K562 (cell line): ENCODE results near the gene ZNRF1. TPM values are rescaled to one million over a fixed set of nuclear protein-coding genes. Genes with fewer than 3 reads are reported as not detected.

Experiments used
- ATAC-seq: fragments of 200-7000 bp; cut with Tn5 transposase; 3 replicates; pipeline ENCODE4 v1.9.1; 2020; ENCODE audit warnings: moderate library complexity
- BruUV-seq: library from RNA; stranded (reverse); fragments of 400-500 nt; replicated peaks from 2 replicates; lab custom pipeline; 2021; lab: Mats Ljungman, UMichigan
- CTCF ChIA-PET: fragments of 300-600 bp; formaldehyde crosslinking; extraction: SDS; loops from one replicate; lab custom pipeline; 2021; ENCODE audit warnings: low intra/inter-chr PET ratio; lab: Yijun Ruan, JAX
- POLR2A ChIA-PET: fragments of 300-600, 350-650 bp; sonication (Branson Sonifier 250); formaldehyde crosslinking; extraction: SDS; loops from one replicate; lab custom pipeline; 2021; ENCODE audit warnings: antibody characterized with exemption, inconsistent platforms; lab: Yijun Ruan, JAX
- DNase-seq, 4 experiments: peaks; one replicate each; pipeline versions ENCODE4 v3.0.0 to v3.0.0-alpha.2; 2011 to 2018; ENCODE audit warnings: low spot score in 3 of 4, mixed read lengths in 3 of 4; ENCODE audit errors: extremely low read depth in 1 of 4
- FAIRE-seq: peaks from 2 replicates; lab custom pipeline; 2011; peaks lifted over from hg19 to GRCh38; lab: Jason Lieb, UNC
- H2AFZ ChIP-seq: 2 replicates; pipeline ENCODE4 v1.6.0; 2011; ENCODE audit warnings: low read depth, low read length, control low read depth, inconsistent platforms
- H3K27ac ChIP-seq: fragments of 200-600 bp; 3 replicates; pipeline ENCODE4 v1.8.0; 2011; ENCODE audit warnings: low read depth, mild to moderate bottlenecking, control low read depth, inconsistent platforms, low read length, moderate library complexity, mixed read lengths; ENCODE audit errors: extremely low read depth
- H3K27me3 ChIP-seq, 2 experiments: fragments of 300-600 bp in 1 of 2; 2 replicates in 1 of 2; 3 replicates in 1 of 2; pipeline versions ENCODE4 v1.6.0 to v1.8.0; 2011; ENCODE audit warnings: inconsistent platforms in 2 of 2, low read length in 2 of 2, mild to moderate bottlenecking in 1 of 2, mixed read lengths in 1 of 2, moderate library complexity in 1 of 2; ENCODE audit not compliant: control insufficient read depth in 2 of 2, insufficient read depth in 2 of 2
- H3K36me3 ChIP-seq: fragments of 300-600 bp; 3 replicates; pipeline ENCODE4 v1.8.0; 2011; ENCODE audit warnings: mild to moderate bottlenecking, low read length, inconsistent platforms; ENCODE audit not compliant: control insufficient read depth, insufficient read depth
- H3K4me1 ChIP-seq, 2 experiments: fragments of 200-600 bp in 1 of 2; replicated peaks in 1 of 2; 2 replicates in 1 of 2; 3 replicates in 1 of 2; pipeline versions ENCODE4 v1.5.1 to v1.8.0; 2011; ENCODE audit warnings: inconsistent platforms in 2 of 2, low read length in 2 of 2, mild to moderate bottlenecking in 1 of 2, mixed read lengths in 1 of 2, moderate library complexity in 1 of 2; ENCODE audit not compliant: control insufficient read depth in 2 of 2, insufficient read depth in 2 of 2
- H3K4me2 ChIP-seq: 2 replicates; pipeline ENCODE4 v1.6.1; 2011; ENCODE audit warnings: low read length, control low read depth, inconsistent platforms, mixed read lengths; ENCODE audit not compliant: insufficient read depth
- H3K4me3 ChIP-seq: fragments of 200-600 bp; sonication (generic), shearing (Covaris generic); 2 replicates; pipeline ENCODE4 v1.5.1; 2016; ENCODE audit warnings: control low read depth, inconsistent platforms
- H3K79me2 ChIP-seq: fragments of 200-600 bp; 3 replicates; pipeline ENCODE4 v1.8.0; 2011; ENCODE audit warnings: low read length, inconsistent platforms; ENCODE audit not compliant: control insufficient read depth, insufficient read depth
- H3K9ac ChIP-seq, 2 experiments: 2 replicates each; pipeline versions ENCODE4 v1.6.0 to v1.6.1; 2011; ENCODE audit warnings: low read depth in 2 of 2, low read length in 2 of 2, control low read depth in 1 of 2, inconsistent platforms in 1 of 2, mild to moderate bottlenecking in 1 of 2, mixed read lengths in 1 of 2; ENCODE audit not compliant: insufficient read depth in 1 of 2
- H3K9me1 ChIP-seq: one replicate; pipeline ENCODE4 v1.6.0; 2011; ENCODE audit warnings: inconsistent platforms, mild to moderate bottlenecking, low read length, moderate library complexity; ENCODE audit not compliant: control insufficient read depth, insufficient read depth
- H3K9me3 ChIP-seq: replicated peaks from 2 replicates; pipeline ENCODE4 v1.5.1; 2011; ENCODE audit warnings: low read depth, low read length, inconsistent platforms; ENCODE audit not compliant: control insufficient read depth, insufficient read depth
- H4K20me1 ChIP-seq: replicated peaks from 2 replicates; pipeline ENCODE4 v1.6.1; 2011; ENCODE audit warnings: low read length, inconsistent platforms, mixed read lengths; ENCODE audit not compliant: control insufficient read depth, insufficient read depth
- CBFA2T2 ChIP-seq: fragments of 450-650 bp; conservative IDR thresholded peaks from 2 replicates; pipeline ENCODE4 v1.6.1; 2017; ENCODE audit warnings: mild to moderate bottlenecking
- KDM1A ChIP-seq, 2 experiments: fragments of 450-650 bp; IDR thresholded peaks; 2 replicates each; pipeline ENCODE4 v1.6.1; 2016; ENCODE audit warnings: mild to moderate bottlenecking in 2 of 2
- MAFG ChIP-seq: fragments of 450-650 bp; conservative IDR thresholded peaks from 2 replicates; pipeline ENCODE4 v1.6.1; 2016; ENCODE audit warnings: missing genetic modification characterization, missing compliant biosample characterization
- NR4A1 ChIP-seq, 2 experiments: fragments of 250-450 bp in 1 of 2; fragments of 450-650 bp in 1 of 2; sonication (Bioruptor Pico) in 1 of 2; IDR thresholded peaks; 2 replicates each; pipeline versions ENCODE4 v1.4.0 to v1.6.1; 2016 to 2020; ENCODE audit warnings: mild to moderate bottlenecking in 2 of 2, missing compliant biosample characterization in 1 of 2, missing genetic modification characterization in 1 of 2, moderate library complexity in 1 of 2
- RBM14 ChIP-seq: fragments of 200-400 bp; formaldehyde crosslinking; IDR thresholded peaks from 2 replicates; pipeline ENCODE4 v1.6.1; 2018; ENCODE audit warnings: low read depth, mild to moderate bottlenecking, low read length, moderate library complexity, borderline replicate concordance; ENCODE audit not compliant: insufficient read depth
- RCOR1 ChIP-seq, 2 experiments: IDR thresholded peaks; 2 replicates each; pipeline ENCODE4 v1.6.1; 2012; ENCODE audit warnings: low read depth in 2 of 2, low read length in 2 of 2, borderline replicate concordance in 1 of 2, improper control_type of control experiment in 1 of 2
- TBP ChIP-seq: optimal IDR thresholded peaks from 2 replicates; pipeline ENCODE3; 2011; ENCODE audit warnings: low read depth, low read length, improper control_type of control experiment
- ZFP30 ChIP-seq: fragments of 250-450 bp; sonication (Bioruptor Pico); IDR thresholded peaks from 2 replicates; pipeline ENCODE4 v1.8.0; 2022; ENCODE audit warnings: moderate library complexity, mild to moderate bottlenecking, inconsistent platforms, borderline replicate concordance
- ZNF57 ChIP-seq: fragments of 450-650 bp; formaldehyde crosslinking; IDR thresholded peaks from 2 replicates; pipeline ENCODE4 v1.4.0; 2020; ENCODE audit warnings: mild to moderate bottlenecking, moderate library complexity
- WGBS: fragments of 100-300 bp; shearing (Covaris generic); methylation state at CpG from one replicate; pipeline ENCODE4 v1.1.6; 2016; ENCODE audit warnings: low coverage, mixed read lengths; ENCODE audit not compliant: insufficient coverage; ENCODE audit errors: missing lambda C conversion rate; 5-methylcytosine and 5-hydroxymethylcytosine counted together
- in situ Hi-C: fragments of 300-500 bp; cut with MboI; formaldehyde crosslinking; loops from 4 replicates; pipeline ENCODE4 v1.15.0; 2018; ENCODE audit warnings: inconsistent platforms, mixed read lengths
- intact Hi-C: fragments of 100-400 bp; cut with micrococcal nuclease; formaldehyde crosslinking; loops from 2 replicates; pipeline ENCODE4 v1.14.2; 2022
- polyA plus RNA-seq, 8 experiments: library from polyadenylated mRNA; depleted of rRNA in 4 of 8; stranded (reverse) in 5 of 8; unstranded in 3 of 8; fragments of >200 nt; fragmentation: Nextera tagmentation in 2 of 8; fragmentation: Illumina TruSeq in 1 of 8; extraction: Ambion mirVana in 2 of 8; extraction: Trizol in 1 of 8; gene quantifications; 2 replicates each; pipeline versions ENCODE4 v1.2.1 to v1.2.3, GENCODE V29; 2011 to 2014; ENCODE audit warnings: inconsistent platforms in 1 of 8, missing spikeins in 1 of 8
- total RNA-seq, 7 experiments: library from RNA; depleted of rRNA in 6 of 7; stranded (reverse); fragments of >200 nt in 6 of 7; fragmentation: Illumina TruSeq in 2 of 7; extraction: Trizol in 2 of 7; gene quantifications; 2 replicates each; pipeline versions ENCODE4 v1.2.1 to v1.2.3, GENCODE V29; 2011 to 2021; ENCODE audit warnings: low replicate concordance in 1 of 7
- TF ChIP-seq, protein P1 (sequence below): fragments of 250-450 bp; sonication (Bioruptor Pico); IDR thresholded peaks from 2 replicates; pipeline ENCODE4 v1.8.0; 2021; ENCODE audit warnings: borderline replicate concordance, mild to moderate bottlenecking, moderate library complexity; ENCODE audit not compliant: poor library complexity, severe bottlenecking
- TF ChIP-seq, protein P2 (sequence below): fragments of 450-650 bp; formaldehyde crosslinking; conservative IDR thresholded peaks from 2 replicates; pipeline ENCODE4 v1.4.0; 2022; ENCODE audit warnings: mild to moderate bottlenecking, missing genetic modification characterization
- TF ChIP-seq, protein P3 (sequence below): fragments of 200-800 bp; sonication (Bioruptor generic); IDR thresholded peaks from 2 replicates; pipeline ENCODE4 v1.6.1; 2017; ENCODE audit warnings: missing genetic modification characterization, missing compliant biosample characterization
- TF ChIP-seq, protein P4 (sequence below): fragments of 450-650 bp; IDR thresholded peaks from 2 replicates; pipeline ENCODE4 v1.6.1; 2018; ENCODE audit not compliant: partially characterized antibody

ZNRF1 gene
- total and polyA plus RNA-seq, 9 of the 15 experiments (the other 6 are each of a cell fraction or from before 2014, with no cell fraction given): 9.5 to 37.7 (median 20.0) TPM

DNA sequence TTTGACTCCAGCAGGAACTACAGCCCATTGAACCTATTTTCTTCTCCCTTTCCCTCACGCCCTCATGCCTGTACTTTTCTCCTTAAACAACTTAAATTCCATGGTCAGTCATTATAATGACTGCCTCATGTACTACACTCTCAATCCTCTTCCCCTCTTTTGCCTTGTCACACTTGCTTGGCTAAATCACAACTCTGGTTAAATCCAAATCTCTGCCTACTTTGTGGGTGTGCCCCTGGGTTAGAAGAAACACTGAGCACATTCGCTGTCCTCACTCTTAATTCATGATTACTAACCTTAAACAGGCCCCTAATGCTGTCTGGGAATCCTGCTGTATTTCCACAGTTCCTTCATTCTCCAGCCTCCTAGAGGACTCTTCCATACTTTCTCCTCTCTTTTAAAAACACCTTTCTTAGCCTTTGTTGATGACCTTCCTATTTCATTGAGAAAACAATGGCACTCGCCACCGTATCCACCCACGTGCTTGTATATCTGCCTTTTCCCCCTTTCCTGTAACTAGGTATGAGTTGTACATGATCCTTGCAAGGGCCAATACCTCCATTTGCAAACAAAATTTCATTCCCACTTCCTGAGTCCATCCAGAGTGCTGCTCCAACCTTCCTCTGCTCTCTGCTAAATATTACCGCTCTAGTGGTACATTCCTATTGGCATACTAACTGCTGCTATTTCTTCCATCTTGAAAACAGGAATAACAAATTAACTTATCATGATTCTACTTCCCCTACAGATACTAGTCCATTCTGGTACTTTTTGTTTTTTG is 28.9 kb downstream of the ZNRF1 start:
- no peaks in the 10 kb centered on the region; the same call in 2 of the 3 replicates for H3K36me3 ChIP-seq
- no peaks in the 10 kb centered on the region for H3K9me1 ChIP-seq
- POLR2A ChIA-PET: interaction anchor here (0.8 to 1.1 kb wide), 3 partner anchors 9 to 15 kb away, joined by 3 to 5 read pairs (median 4); no protein-coding TSS in a partner anchor
- BruUV-seq: no TSS peak
- CTCF ChIA-PET: no interaction called here
- DNase-seq (no peak), ATAC-seq (no peak), FAIRE-seq (peak; percentile 55)
- H3K4me2 ChIP-seq: no peak overlapping the region
- H3K27ac ChIP-seq: peak overlapping the region; percentile 47; the same call in 1 of the 3 replicates
- intact Hi-C loops (no loop called here), in situ Hi-C loops (no loop called here)
- no peaks in the 10 kb centered on the region for H4K20me1 ChIP-seq
- no peaks in the 10 kb centered on the region; the same call in 1 of the 2 replicates for H3K9me3 ChIP-seq
- WGBS: 77% methylated on average over 5 of the region's 6 CpGs
- peaks cover 85% of the 10 kb centered on the region for H3K79me2 ChIP-seq
- no peak overlapping the region; a peak in 1 of 4 replicates for H3K9ac ChIP-seq
- peaks cover 9 to 43% of the 10 kb centered on the region in 2 experiments; a peak in 4 of 5 replicates for H3K4me1 ChIP-seq
- H3K27me3 ChIP-seq: no peaks in the 10 kb centered on the region
- H3K4me3 ChIP-seq: no peak overlapping the region
- H2AFZ ChIP-seq: no peak overlapping the region
- TF ChIP-seq ZNF57 (CRISPR knock-in tag) (no peak), TBP (no peak), MAFG (tag) (0 out of 2 replicates have a peak, but pooled peaks have one; percentile 25), NR4A1 (CRISPR knock-in tag; IDR thresholded peaks at IDR 0.05) (no peak), NR4A1 (tag; IDR thresholded peaks at IDR 0.05) (no peak), KDM1A (IDR thresholded peaks at IDR 0.05) (peak; percentile 94 to 96), RBM14 (no peak), CBFA2T2 (no peak), ZFP30 (CRISPR knock-in tag) (no peak), RCOR1 (IDR thresholded peaks at IDR 0.05; ENCODE audit: borderline replicate concordance in 1 of 2, low read depth in 2 of 2, low read length in 2 of 2) (peak; percentile 45 to 81; a peak in 2 of 4 replicates)
- TF ChIP-seq, protein P1, sequence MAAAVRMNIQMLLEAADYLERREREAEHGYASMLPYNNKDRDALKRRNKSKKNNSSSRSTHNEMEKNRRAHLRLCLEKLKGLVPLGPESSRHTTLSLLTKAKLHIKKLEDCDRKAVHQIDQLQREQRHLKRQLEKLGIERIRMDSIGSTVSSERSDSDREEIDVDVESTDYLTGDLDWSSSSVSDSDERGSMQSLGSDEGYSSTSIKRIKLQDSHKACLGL (CRISPR knock-in tag): no peak
- TF ChIP-seq, protein P2, sequence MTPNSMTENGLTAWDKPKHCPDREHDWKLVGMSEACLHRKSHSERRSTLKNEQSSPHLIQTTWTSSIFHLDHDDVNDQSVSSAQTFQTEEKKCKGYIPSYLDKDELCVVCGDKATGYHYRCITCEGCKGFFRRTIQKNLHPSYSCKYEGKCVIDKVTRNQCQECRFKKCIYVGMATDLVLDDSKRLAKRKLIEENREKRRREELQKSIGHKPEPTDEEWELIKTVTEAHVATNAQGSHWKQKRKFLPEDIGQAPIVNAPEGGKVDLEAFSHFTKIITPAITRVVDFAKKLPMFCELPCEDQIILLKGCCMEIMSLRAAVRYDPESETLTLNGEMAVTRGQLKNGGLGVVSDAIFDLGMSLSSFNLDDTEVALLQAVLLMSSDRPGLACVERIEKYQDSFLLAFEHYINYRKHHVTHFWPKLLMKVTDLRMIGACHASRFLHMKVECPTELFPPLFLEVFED (CRISPR knock-in tag): no peak
- TF ChIP-seq, protein P3, sequence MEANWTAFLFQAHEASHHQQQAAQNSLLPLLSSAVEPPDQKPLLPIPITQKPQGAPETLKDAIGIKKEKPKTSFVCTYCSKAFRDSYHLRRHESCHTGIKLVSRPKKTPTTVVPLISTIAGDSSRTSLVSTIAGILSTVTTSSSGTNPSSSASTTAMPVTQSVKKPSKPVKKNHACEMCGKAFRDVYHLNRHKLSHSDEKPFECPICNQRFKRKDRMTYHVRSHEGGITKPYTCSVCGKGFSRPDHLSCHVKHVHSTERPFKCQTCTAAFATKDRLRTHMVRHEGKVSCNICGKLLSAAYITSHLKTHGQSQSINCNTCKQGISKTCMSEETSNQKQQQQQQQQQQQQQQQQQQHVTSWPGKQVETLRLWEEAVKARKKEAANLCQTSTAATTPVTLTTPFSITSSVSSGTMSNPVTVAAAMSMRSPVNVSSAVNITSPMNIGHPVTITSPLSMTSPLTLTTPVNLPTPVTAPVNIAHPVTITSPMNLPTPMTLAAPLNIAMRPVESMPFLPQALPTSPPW (CRISPR knock-in tag): no peak
- TF ChIP-seq, protein P4, sequence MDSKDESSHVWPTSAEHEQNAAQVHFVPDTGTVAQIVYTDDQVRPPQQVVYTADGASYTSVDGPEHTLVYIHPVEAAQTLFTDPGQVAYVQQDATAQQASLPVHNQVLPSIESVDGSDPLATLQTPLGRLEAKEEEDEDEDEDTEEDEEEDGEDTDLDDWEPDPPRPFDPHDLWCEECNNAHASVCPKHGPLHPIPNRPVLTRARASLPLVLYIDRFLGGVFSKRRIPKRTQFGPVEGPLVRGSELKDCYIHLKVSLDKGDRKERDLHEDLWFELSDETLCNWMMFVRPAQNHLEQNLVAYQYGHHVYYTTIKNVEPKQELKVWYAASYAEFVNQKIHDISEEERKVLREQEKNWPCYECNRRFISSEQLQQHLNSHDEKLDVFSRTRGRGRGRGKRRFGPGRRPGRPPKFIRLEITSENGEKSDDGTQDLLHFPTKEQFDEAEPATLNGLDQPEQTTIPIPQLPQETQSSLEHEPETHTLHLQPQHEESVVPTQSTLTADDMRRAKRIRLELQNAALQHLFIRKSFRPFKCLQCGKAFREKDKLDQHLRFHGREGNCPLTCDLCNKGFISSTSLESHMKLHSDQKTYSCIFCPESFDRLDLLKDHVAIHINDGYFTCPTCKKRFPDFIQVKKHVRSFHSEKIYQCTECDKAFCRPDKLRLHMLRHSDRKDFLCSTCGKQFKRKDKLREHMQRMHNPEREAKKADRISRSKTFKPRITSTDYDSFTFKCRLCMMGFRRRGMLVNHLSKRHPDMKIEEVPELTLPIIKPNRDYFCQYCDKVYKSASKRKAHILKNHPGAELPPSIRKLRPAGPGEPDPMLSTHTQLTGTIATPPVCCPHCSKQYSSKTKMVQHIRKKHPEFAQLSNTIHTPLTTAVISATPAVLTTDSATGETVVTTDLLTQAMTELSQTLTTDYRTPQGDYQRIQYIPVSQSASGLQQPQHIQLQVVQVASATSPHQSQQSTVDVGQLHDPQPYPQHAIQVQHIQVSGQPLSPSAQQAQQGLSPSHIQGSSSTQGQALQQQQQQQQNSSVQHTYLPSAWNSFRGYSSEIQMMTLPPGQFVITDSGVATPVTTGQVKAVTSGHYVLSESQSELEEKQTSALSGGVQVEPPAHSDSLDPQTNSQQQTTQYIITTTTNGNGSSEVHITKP: peak; percentile 59
